Ectodermal cell (in vitro differentiated cells): ENCODE measurements around the gene ZNF202.

ENCODE experiments used
- H3K27ac ChIP-seq: 2 replicates; pipeline ENCODE4 v1.7.0; 2013; ENCODE audit warnings: mild to moderate bottlenecking, low read depth, low read length; ENCODE audit not compliant: insufficient read depth, poor library complexity, severe bottlenecking
- H3K27me3 ChIP-seq: 2 replicates; pipeline ENCODE4 v1.7.0; 2013; ENCODE audit warnings: mild to moderate bottlenecking, low read length; ENCODE audit not compliant: insufficient read depth, control insufficient read depth, poor library complexity, severe bottlenecking
- H3K36me3 ChIP-seq: one replicate; pipeline ENCODE4 v1.7.0; 2013; ENCODE audit warnings: low read length; ENCODE audit not compliant: control insufficient read depth, insufficient read depth
- H3K4me1 ChIP-seq: one replicate; pipeline ENCODE4 v1.7.0; 2013; ENCODE audit warnings: low read length; ENCODE audit not compliant: control insufficient read depth, insufficient read depth
- H3K4me3 ChIP-seq: 2 replicates; pipeline ENCODE4 v1.7.0; 2013; ENCODE audit warnings: low read depth, low read length, control low read depth; ENCODE audit not compliant: insufficient read depth
- H3K9me3 ChIP-seq: 2 replicates; pipeline ENCODE4 v1.7.0; 2013; ENCODE audit warnings: mild to moderate bottlenecking, low read length, moderate library complexity; ENCODE audit not compliant: control insufficient read depth
- WGBS, 2 experiments: methylation state at CpG; one replicate each; pipeline ENCODE4 v1.1.7; 2013; ENCODE audit warnings: missing lambda C conversion rate in 2 of 2; 5-methylcytosine and 5-hydroxymethylcytosine counted together

The ZNF202 gene

GRCh38 chr11:123707606-123708205 lies 33.8 kb downstream of the ZNF202 start:
- Histone ChIP-seq H3K4me3 (no peak overlapping the region), H3K9me3 (no peaks in the 10 kb centered on the region), H3K27ac (no peak overlapping the region), H3K4me1 (no peaks in the 10 kb centered on the region), H3K36me3 (no peaks in the 10 kb centered on the region), H3K27me3 (no peaks in the 10 kb centered on the region)
- 13 to 22% methylated on average over 7 of the region's 8 CpGs for WGBS, 2 experiments

- H3K9me3 ChIP-seq = no peaks in the 10 kb centered on the region
- no peaks in the 10 kb centered on the region for H3K36me3 ChIP-seq
- no peak overlapping the region for H3K4me3 ChIP-seq
- no peak overlapping the region for H3K27ac ChIP-seq
- H3K27me3 ChIP-seq = no peaks in the 10 kb centered on the region
- no peaks in the 10 kb centered on the region for H3K4me1 ChIP-seq
- WGBS, 2 experiments = 96 to 100% methylated on average over 1 to 3 of the region's 3 CpGs
These were observed 34.3 kb downstream of the ZNF202 start for GRCh38 chr11:123707206-123707605.

GRCh38 chr11:123704341-123704740 lies 37.1 kb downstream of the ZNF202 start:
- Histone ChIP-seq H3K27ac (no peak overlapping the region), H3K9me3 (no peaks in the 10 kb centered on the region), H3K4me1 (no peaks in the 10 kb centered on the region), H3K27me3 (no peaks in the 10 kb centered on the region), H3K36me3 (no peaks in the 10 kb centered on the region), H3K4me3 (no peak overlapping the region)
- 88 to 92% methylated on average over 3 of the region's 3 CpGs for WGBS, 2 experiments

GRCh38 chr11:123702696-123703095 lies 38.8 kb downstream of the ZNF202 start:
- no peak overlapping the region for H3K4me3 ChIP-seq
- no peak overlapping the region for H3K27ac ChIP-seq
- H3K9me3 ChIP-seq = no peaks in the 10 kb centered on the region
- WGBS, 2 experiments = 92 to 95% methylated on average over 2 of the region's 2 CpGs
- H3K4me1 ChIP-seq = no peaks in the 10 kb centered on the region
- H3K27me3 ChIP-seq = no peaks in the 10 kb centered on the region
- H3K36me3 ChIP-seq = no peaks in the 10 kb centered on the region

- 82 to 85% methylated on average over 8 to 9 of the region's 9 CpGs for WGBS, 2 experiments
- no peak overlapping the region for H3K4me3 ChIP-seq
- no peaks in the 10 kb centered on the region for H3K9me3 ChIP-seq
- H3K27me3 ChIP-seq = no peaks in the 10 kb centered on the region
- H3K27ac ChIP-seq = no peak overlapping the region
- H3K4me1 ChIP-seq = no peaks in the 10 kb centered on the region
- H3K36me3 ChIP-seq = no peaks in the 10 kb centered on the region
These were observed 39.3 kb downstream of the ZNF202 start for GRCh38 chr11:123702139-123702538.

- no peak overlapping the region for H3K4me3 ChIP-seq
- H3K27me3 ChIP-seq = no peaks in the 10 kb centered on the region
- 87 to 92% methylated on average over 3 of the region's 3 CpGs for WGBS, 2 experiments
- H3K36me3 ChIP-seq = no peaks in the 10 kb centered on the region
- H3K9me3 ChIP-seq = no peaks in the 10 kb centered on the region
- H3K4me1 ChIP-seq = no peaks in the 10 kb centered on the region
- H3K27ac ChIP-seq = no peak overlapping the region
These were observed 40.7 kb downstream of the ZNF202 start for GRCh38 chr11:123700772-123701171.

GRCh38 chr11:123698546-123699127 lies 42.8 kb downstream of the ZNF202 start:
- H3K27ac ChIP-seq = no peak overlapping the region
- no peaks in the 10 kb centered on the region for H3K9me3 ChIP-seq
- no peaks in the 10 kb centered on the region for H3K27me3 ChIP-seq
- no peaks in the 10 kb centered on the region for H3K4me1 ChIP-seq
- no peaks in the 10 kb centered on the region for H3K36me3 ChIP-seq
- 92 to 93% methylated on average over 2 of the region's 2 CpGs for WGBS, 2 experiments
- H3K4me3 ChIP-seq = no peak overlapping the region

GRCh38 chr11:123696183-123696582 lies 45.3 kb downstream of the ZNF202 start:
- Histone ChIP-seq H3K27ac (no peak overlapping the region), H3K36me3 (no peaks in the 10 kb centered on the region), H3K9me3 (no peaks in the 10 kb centered on the region), H3K4me1 (no peaks in the 10 kb centered on the region), H3K27me3 (no peaks in the 10 kb centered on the region), H3K4me3 (no peak overlapping the region)
- 88 to 92% methylated on average over 1 to 2 of the region's 2 CpGs for WGBS, 2 experiments

- Histone ChIP-seq H3K27ac (no peak overlapping the region), H3K27me3 (no peaks in the 10 kb centered on the region), H3K4me3 (no peak overlapping the region), H3K9me3 (no peaks in the 10 kb centered on the region), H3K4me1 (no peaks in the 10 kb centered on the region), H3K36me3 (no peaks in the 10 kb centered on the region)
- WGBS, 2 experiments = 92 to 93% methylated on average over 7 to 9 of the region's 9 CpGs
These were observed 46.2 kb downstream of the ZNF202 start for GRCh38 chr11:123695231-123695630.

GRCh38 chr11:123694551-123694950 lies 46.9 kb downstream of the ZNF202 start:
- no peak overlapping the region for H3K4me3 ChIP-seq
- no peaks in the 10 kb centered on the region for H3K27me3 ChIP-seq
- H3K27ac ChIP-seq = no peak overlapping the region
- no peaks in the 10 kb centered on the region for H3K4me1 ChIP-seq
- H3K36me3 ChIP-seq = no peaks in the 10 kb centered on the region
- no peaks in the 10 kb centered on the region for H3K9me3 ChIP-seq
- 91 to 92% methylated on average over 2 of the region's 2 CpGs for WGBS, 2 experiments
